ENCODE results near the gene MAP1LC3A.
"Not testable (repeated sequence)": the region's sequence is repeated elsewhere in the genome, so short reads cannot be mapped to it uniquely, and the experiment has no call there.

Gene MAP1LC3A

GRCh38 chr20:34558320-34559218 lies at the start of gene MAP1LC3A:
Gene MAP1LC3A (plus strand): TSS chr20:34558718. CDS start chr20:34558869, 151 bp downstream.
- peak; percentile 95 for DNase-seq

GRCh38 chr20:34510575-34510974 lies 47.9 kb upstream of the MAP1LC3A start:
- DNase-seq, result no peak

DNA sequence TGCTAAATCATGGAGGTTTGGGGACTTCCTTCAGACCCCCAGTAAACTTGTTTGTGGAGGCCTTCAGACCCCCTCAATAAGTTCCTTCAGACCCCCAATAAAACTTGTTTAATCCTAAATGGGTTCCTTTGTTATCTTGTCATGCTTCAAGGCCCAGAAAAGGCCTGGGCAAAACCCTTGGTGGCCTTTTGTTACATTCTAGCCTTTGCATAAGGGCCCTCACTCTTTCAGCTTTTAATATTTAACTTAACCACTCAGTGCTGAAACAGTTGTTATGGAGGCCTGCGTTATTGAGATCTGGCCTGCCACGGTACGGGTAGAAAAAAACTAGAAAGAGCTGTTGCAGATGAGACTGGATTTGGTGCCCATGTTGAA lies 46.6 kb upstream of the MAP1LC3A start:
- no peak for DNase-seq

DNA sequence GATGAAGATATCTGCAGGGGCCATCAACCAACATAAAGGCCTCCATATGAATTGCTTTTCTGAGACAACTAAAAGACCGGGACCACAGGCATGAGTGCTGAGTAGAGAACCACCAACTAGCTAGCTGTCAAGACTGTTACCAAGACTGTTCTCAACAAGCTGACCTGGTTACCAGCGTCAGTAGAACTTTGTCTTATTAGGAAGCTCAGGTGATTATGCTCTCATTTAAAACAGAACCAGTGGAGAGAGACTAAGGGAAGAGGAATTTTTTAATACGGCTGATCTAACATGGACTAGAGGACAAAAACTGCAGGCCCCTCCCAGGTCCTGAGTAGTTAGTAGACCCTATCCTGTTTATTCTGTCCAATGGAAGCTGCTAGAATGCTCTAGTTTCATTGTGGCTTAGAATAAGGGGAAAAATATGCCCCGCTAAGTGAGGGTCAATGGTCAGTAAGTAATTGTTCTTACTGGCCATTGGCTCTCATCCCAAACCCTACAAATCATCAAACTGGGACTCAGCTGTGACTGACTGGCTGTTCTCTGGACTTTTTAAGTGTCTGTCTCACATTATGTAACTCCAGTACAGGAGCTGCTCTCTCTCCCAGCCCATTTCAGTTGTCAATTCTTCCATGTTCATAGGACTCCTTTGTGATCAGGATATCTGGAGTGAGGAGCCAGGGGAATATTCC lies 46.1 kb upstream of the MAP1LC3A start:
- no peak for DNase-seq

GRCh38 chr20:34512955-34513419 lies 45.5 kb upstream of the MAP1LC3A start:
- no peak for DNase-seq

GRCh38 chr20:34514034-34514433 lies 44.5 kb upstream of the MAP1LC3A start:
- DNase-seq, result not testable (repeated sequence)

DNA sequence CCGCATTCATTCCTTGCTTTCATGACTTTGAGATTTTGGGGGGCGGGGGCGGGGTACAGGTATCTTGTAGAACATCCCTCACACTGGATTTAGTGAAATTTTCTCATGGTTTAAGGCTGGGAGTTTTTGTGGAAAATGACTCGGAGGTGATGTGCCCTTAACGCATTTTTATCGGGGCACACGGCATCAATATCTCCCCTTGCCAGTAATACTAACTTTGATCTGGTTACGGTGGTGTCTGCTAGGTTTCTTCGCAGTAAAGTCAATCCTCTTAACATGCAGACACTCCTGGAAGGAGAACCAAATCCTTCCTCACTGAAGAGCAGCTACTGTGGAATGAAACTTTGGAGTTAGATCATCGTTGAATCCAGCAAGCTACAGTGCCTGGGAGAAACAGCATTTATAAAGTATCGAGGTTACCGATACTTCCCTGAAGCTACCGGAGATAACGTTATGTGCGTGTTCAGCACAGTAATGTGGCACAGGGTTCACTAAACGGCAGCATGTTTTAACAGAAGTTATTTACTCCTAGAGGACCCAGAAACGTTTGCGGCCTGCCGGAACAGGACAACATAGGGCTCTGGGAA lies 43.5 kb upstream of the MAP1LC3A start:
- no peak for DNase-seq

GRCh38 chr20:34515484-34516246 lies 42.9 kb upstream of the MAP1LC3A start:
- DNase-seq, result peak; percentile 64

GRCh38 chr20:34516247-34517113 lies 42.0 kb upstream of the MAP1LC3A start, which contains the start of gene DYNLRB1:
Gene DYNLRB1 (plus strand): TSS chr20:34516422. CDS start chr20:34516459, 37 bp downstream.
- peak; percentile 97 for DNase-seq

- DNase-seq, result no peak
Observed at GRCh38 chr20:34517114-34517505, 41.4 kb upstream of the MAP1LC3A start.

- DNase-seq, result not testable (repeated sequence)
Observed at GRCh38 chr20:34518863-34519262, 39.7 kb upstream of the MAP1LC3A start.

DNA sequence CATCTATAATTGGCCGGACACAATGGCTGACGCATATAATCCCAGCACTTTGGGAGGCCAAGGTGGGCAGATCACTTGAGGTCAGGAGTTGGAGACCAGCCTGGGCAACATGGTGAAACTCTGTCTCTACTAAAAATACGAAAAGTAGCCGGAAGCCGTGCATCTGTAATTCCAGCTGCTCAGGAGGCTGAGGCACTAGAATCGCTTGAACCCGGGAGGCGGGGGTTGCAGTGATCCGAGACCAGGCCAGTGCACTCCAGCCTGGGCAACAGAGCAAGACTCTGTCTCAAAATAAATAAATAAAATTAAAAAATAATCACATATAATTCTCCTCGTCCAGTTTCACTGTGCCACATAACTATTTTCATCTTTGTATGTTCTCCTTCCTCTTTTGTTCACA lies 38.7 kb upstream of the MAP1LC3A start:
- not testable (repeated sequence) for DNase-seq

DNA sequence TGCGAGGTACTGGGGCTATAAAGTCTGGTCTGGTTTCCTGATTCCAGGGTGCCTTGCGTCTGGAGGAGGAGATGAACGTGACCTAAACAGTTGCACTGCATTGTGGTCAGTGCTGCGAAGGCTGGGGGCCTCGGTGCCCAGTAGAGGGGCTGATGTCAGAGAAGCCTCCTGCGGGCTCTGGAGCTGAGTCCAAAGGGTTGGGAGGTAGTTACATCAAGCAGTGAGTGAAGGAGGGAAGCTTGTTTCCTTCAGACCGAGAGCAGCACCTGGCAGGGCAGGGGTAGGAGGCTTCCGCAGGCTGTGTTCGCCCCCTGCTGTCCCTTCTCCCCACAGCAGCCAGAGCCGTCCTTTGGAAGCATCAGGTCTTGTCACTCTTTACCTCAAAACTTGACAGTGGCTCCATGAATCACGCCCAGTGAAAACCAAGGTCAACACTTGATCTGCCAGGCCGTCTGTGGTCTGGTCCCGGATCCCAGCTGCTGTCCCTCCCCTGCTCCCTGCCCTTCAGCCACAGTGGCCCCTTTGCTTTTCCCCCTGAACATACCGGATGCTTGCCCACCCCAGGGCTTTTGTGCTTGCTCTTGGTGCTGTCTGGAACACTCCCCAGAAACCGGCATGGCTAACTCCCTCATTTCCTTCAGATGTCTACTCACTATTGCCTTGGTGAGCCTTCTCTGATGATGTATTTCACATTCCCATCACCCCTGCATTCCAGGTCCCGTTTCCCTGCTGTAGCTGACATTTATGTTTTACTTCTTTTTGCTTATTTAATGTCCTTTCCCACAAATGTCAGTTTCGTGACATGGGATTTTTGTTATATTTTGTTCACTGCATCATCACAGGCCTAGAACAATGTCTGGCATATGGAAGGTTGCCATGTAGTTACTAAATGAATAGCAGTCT lies 35.3 kb upstream of the MAP1LC3A start:
- no peak for DNase-seq

DNA sequence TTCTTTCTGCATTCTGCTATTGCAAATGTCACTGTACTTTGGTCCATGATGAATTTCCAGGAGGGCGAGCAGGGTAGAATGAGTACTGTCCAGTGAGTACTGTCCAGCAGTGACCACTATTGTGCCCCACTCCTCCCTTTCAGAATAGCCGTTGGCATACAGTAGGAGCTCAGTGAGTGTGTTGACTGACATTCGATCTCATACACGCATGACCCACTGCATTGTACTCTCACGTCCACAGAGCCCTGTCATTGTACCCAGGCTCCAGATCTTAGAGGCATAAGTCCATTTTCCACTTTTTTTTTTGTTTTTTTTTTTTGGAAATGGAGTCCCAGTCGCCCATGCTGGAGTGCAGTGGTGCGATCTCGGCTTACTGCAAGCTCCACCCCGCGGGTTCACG lies 34.1 kb upstream of the MAP1LC3A start:
- DNase-seq, result no peak

DNA sequence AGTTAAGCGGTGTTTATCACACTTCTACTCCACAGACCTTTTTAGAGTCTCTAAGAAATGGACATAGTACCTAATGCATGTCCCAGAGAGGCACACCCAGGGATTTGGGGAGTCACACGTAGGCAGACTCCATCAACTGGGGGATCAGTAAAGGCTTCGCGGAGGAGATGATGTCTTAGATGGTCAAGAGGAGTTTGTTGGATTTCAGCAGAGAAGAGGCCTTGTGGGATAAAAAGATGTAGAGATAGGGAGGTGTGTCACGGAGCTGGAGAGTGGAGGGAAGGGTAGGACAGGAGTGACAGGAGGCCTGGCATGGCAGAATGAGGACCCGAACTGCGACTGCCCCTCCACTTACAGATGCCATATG lies 33.2 kb upstream of the MAP1LC3A start:
- no peak for DNase-seq

DNA sequence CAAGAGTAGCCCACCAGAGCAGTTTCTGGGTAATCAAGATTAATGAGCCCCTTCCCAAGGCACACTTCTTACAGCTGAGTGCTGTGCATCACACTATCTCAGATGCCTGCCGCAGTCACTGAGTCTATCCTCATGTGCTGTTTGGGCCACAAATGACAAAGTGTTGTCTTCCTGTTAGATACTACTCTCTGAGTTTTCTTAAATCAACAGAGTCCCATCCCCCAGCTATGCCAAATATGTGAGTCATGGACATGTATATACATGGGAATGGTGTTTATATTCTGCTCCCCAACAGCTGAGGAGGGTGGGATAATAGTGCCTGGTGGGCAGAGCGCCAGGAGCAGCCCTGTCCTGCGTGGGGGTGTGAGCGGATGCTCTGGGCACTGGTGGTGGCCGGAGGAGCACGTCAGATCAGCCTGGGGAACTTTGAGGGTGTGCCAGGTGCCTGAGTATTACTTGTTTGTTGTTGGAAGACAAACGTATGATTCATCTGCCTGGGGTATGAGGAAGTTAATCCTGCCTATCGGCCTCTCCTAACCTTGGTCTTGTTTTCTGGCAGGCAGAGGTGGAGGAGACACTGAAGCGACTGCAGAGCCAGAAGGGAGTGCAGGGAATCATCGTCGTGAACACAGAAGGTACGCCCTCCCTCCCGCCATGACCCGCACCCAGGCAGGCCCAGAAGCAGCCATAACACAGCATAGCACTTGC lies 32.7 kb upstream of the MAP1LC3A start:
- DNase-seq, result no peak

DNA sequence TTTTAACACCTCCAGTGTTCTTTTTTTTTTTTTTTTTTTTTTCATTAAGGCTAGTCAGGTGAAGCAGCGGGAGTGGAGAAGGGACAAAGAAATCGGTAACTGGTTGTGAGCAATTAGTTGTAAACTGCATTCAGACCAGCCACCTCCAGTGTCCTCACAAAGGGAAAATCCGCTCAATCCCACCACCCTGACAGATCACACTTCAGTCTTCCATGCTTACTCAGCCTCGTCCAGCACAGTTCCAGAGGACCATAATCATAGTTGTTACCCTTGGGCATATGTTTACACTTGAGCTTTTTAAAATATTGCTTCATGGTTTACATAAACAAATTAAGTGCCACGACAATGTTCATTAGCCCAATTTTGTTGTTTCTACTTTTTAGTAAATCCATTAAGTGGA lies 32.1 kb upstream of the MAP1LC3A start:
- DNase-seq, result no peak

DNA sequence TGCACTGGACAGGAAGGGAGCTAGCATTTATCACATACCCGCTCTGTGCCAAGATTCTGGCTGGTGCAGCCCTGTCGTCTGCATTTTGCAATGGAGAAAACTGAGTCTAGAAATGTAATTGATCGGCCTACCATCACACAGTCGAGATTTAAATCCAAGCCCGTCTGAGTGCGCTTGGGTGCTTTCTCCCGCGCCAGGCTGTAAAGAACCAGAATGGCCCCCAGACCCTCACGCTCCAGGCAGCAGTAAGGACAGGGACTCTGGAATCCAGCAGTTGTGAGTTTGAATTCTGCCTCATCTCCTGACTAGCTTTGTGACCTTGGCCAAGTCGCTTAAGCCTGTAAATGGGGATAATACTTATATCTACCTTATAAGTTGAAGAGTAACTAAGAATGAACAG lies 31.5 kb upstream of the MAP1LC3A start:
- DNase-seq, result no peak

DNA sequence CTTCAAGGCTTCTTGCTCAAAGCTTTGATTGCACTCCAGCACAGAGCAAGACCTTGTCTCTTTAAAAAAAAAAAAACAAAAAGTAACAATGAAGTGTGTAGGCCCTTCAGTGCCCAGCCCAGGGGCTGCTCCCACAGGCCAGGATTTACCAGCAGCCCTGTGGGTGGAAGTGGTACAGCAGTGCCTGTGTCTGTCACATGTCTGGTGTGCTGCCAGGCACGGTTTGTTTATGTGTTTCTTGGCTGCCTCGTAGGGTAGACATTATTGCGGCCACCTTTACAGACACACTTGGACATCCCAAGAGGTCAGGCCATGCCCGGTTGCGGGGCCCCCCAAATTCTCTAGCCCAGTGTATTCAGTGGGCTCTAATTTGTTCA lies 29.6 kb upstream of the MAP1LC3A start:
- DNase-seq, result no peak

- no peak for DNase-seq
Observed at GRCh38 chr20:34529742-34530141, 28.8 kb upstream of the MAP1LC3A start.

All from left hindlimb (tissue), 1 donor.